Central memory CD8-positive, alpha-beta T cell (primary cell): ENCODE results near the gene COL23A1.

ENCODE experiments used
- ATAC-seq: fragments of 150-1000 bp; cut with Tn5 transposase; replicated peaks from 2 replicates; pipeline ENCODE4 v1.10.0; 2022; ENCODE audit warnings: mild to moderate bottlenecking, moderate FRiP score, moderate number of reproducible peaks; ENCODE audit not compliant: poor library complexity, severe bottlenecking; ENCODE audit errors: extremely low read depth
- DNase-seq, 2 donors: peaks; one replicate each; pipeline ENCODE4 v3.0.0; 2021; ENCODE audit warnings: low spot score in 2 of 2
- H3K27ac Mint-ChIP-seq: one replicate; pipeline ENCODE4 v1.8.0; 2022; ENCODE audit warnings: low read depth, mild to moderate bottlenecking, moderate library complexity, mixed read lengths
- H3K27me3 Mint-ChIP-seq: one replicate; pipeline ENCODE4 v1.8.0; 2022; ENCODE audit warnings: mixed read lengths
- H3K36me3 Mint-ChIP-seq: one replicate; pipeline ENCODE4 v1.8.0; 2022; ENCODE audit warnings: mild to moderate bottlenecking, moderate library complexity, mixed read lengths; ENCODE audit not compliant: insufficient read depth
- H3K4me1 Mint-ChIP-seq: one replicate; pipeline ENCODE4 v1.8.0; 2022; ENCODE audit warnings: mixed read lengths
- H3K4me3 Mint-ChIP-seq: one replicate; pipeline ENCODE4 v1.8.0; 2022; ENCODE audit warnings: mild to moderate bottlenecking, moderate library complexity, mixed read lengths
- H3K9me3 Mint-ChIP-seq: one replicate; pipeline ENCODE4 v1.8.0; 2022; ENCODE audit warnings: mixed read lengths

COL23A1 gene

GRCh38 chr5:178212241-178213002 lies 377.8 kb downstream of the COL23A1 start:
- H3K4me3 Mint-ChIP-seq, result no peak overlapping the region
- no peak for ATAC-seq
- no peaks in the 10 kb centered on the region for H3K27me3 Mint-ChIP-seq
- H3K27ac Mint-ChIP-seq, result no peak overlapping the region
- H3K9me3 Mint-ChIP-seq, result no peaks in the 10 kb centered on the region
- peaks cover 41% of the 10 kb centered on the region for H3K4me1 Mint-ChIP-seq
- peaks cover 60% of the 10 kb centered on the region for H3K36me3 Mint-ChIP-seq
- DNase-seq, result no peak

- Mint-ChIP-seq H3K36me3 (peaks cover 60% of the 10 kb centered on the region), H3K4me1 (peaks cover 48% of the 10 kb centered on the region), H3K27ac (no peak overlapping the region), H3K27me3 (no peaks in the 10 kb centered on the region), H3K4me3 (no peak overlapping the region), H3K9me3 (no peaks in the 10 kb centered on the region)
- DNase-seq (no peak), ATAC-seq (no peak)
Observed at GRCh38 chr5:178211095-178212048, 378.8 kb downstream of the COL23A1 start.

- ATAC-seq (no peak), DNase-seq (no peak)
- no peaks in the 10 kb centered on the region for H3K27me3 Mint-ChIP-seq
- no peak overlapping the region for H3K4me3 Mint-ChIP-seq
- peaks cover 48% of the 10 kb centered on the region for H3K4me1 Mint-ChIP-seq
- H3K9me3 Mint-ChIP-seq, result no peaks in the 10 kb centered on the region
- no peak overlapping the region for H3K27ac Mint-ChIP-seq
- H3K36me3 Mint-ChIP-seq, result peaks cover 64% of the 10 kb centered on the region
Observed at GRCh38 chr5:178210686-178211085, 379.5 kb downstream of the COL23A1 start.

DNA sequence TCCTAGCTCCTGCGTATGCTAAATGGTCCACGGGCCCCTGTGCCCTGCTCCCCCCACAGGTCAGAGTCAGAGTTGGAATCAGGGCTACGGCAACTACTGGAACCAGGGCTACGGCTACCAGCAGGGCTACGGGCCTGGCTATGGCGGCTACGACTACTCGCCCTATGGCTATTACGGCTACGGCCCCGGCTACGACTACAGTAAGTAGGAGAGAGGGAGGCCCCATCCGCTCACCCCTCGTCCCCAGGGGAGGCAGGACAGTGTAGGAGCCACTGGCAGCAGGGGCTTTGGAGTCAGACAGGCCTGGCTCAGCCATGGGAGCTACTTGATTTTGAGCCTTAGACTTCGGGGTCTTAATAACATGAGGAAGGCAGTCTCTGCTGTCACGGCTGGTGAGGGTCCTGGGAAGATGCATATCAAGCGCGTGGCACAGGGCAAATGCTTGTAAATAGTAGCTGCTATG lies 380.1 kb downstream of the COL23A1 start:
- Mint-ChIP-seq H3K4me1 (peaks cover 46% of the 10 kb centered on the region), H3K9me3 (no peaks in the 10 kb centered on the region), H3K36me3 (peaks cover 69% of the 10 kb centered on the region), H3K4me3 (peak overlapping the region; percentile 10), H3K27ac (no peak overlapping the region), H3K27me3 (no peaks in the 10 kb centered on the region)
- DNase-seq (no peak), ATAC-seq (no peak)

DNA sequence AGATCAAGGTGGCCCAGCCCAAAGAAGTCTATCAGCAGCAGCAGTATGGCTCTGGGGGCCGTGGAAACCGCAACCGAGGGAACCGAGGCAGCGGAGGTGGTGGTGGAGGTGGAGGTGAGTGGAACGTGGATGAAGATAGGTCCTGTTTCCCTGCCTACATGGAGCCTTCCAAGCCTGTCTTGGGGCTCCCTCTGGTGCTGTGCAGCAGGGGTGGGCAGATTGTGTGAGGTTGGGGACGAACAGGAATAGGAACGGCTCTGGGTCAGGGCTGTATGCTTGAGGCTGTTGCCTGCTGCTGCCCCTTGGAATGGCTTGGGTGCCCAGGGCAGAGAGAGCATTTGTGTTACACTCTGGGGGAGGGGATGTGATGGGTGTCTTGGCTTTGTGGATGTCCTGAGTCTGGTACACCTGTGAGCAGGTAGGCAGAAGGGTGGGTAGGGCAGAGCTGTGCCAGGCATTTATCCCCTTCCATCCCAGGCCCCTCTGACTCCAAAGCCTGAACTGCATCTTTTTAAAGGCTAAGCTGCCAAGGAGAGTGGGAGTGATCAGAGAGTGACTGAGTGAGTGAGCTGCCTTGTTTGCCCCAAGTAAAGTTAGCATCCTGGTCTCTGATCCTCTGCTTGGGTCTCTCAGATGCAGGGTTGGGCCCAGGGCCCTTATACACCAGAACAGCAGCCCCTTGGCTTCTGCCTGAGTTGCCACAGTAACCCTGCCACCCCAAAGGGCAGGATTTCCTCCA lies 380.7 kb downstream of the COL23A1 start:
- no peak overlapping the region for H3K4me3 Mint-ChIP-seq
- no peak for ATAC-seq
- H3K9me3 Mint-ChIP-seq, result no peaks in the 10 kb centered on the region
- peaks cover 47% of the 10 kb centered on the region for H3K4me1 Mint-ChIP-seq
- no peak for DNase-seq
- peaks cover 69% of the 10 kb centered on the region for H3K36me3 Mint-ChIP-seq
- H3K27me3 Mint-ChIP-seq, result no peaks in the 10 kb centered on the region
- H3K27ac Mint-ChIP-seq, result no peak overlapping the region

- Mint-ChIP-seq H3K36me3 (peaks cover 75% of the 10 kb centered on the region), H3K4me3 (no peak overlapping the region), H3K4me1 (peaks cover 47% of the 10 kb centered on the region)
Observed at GRCh38 chr5:178208540-178209227, 381.5 kb downstream of the COL23A1 start.

GRCh38 chr5:178207917-178208280 lies 382.3 kb downstream of the COL23A1 start:
- no peaks in the 10 kb centered on the region for H3K27me3 Mint-ChIP-seq
- H3K27ac Mint-ChIP-seq, result peak overlapping the region; percentile 76
- peaks cover 72% of the 10 kb centered on the region for H3K36me3 Mint-ChIP-seq
- no peak overlapping the region for H3K4me3 Mint-ChIP-seq
- DNase-seq (no peak), ATAC-seq (no peak)
- H3K9me3 Mint-ChIP-seq, result no peaks in the 10 kb centered on the region
- peaks cover 41% of the 10 kb centered on the region for H3K4me1 Mint-ChIP-seq

More at GRCh38 chr5:178208540-178209227, 381.5 kb downstream of the COL23A1 start:
- H3K27me3 Mint-ChIP-seq, result no peaks in the 10 kb centered on the region
- no peaks in the 10 kb centered on the region for H3K9me3 Mint-ChIP-seq
- ATAC-seq (no peak), DNase-seq (no peak)
- no peak overlapping the region for H3K27ac Mint-ChIP-seq

DNA sequence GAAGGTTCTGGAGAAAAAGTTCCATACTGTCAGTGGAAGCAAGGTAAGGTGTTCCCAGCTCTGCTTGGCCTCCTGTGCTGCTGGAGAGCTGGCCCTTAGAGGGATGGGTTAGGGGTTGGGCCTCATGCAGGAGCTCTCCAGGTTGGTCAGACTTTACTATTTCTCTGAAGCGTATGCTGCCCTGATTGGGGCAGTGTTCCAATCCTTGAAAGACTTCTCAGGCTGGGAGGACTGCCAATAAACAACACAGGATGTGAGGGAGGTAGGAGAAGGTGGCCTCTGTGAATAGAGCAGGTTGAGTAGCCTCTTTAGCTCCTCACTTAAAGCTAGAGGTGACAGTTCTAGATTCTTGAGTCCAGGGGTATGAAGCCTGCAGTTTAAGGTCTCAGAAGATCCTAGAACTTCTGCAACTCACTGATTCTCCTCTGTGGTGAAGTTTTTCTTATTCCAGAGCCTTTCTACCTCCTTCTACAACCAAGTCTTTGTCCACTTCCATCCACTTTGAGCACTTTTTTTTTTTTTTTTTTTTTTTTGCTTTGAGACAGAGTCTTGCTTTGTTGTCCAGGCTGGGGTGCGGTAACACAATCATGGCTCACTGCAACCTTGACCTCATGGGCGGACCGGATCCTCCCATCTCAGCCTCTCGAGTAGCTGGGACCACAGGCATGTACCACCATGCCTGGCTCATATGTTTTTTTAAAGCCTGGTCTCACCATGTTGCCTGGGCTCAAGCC lies 382.8 kb downstream of the COL23A1 start:
- H3K4me3 Mint-ChIP-seq, result peak overlapping the region; percentile 32
- H3K9me3 Mint-ChIP-seq, result no peaks in the 10 kb centered on the region
- ATAC-seq (no peak), DNase-seq (no peak)
- H3K36me3 Mint-ChIP-seq, result peaks cover 70% of the 10 kb centered on the region
- H3K4me1 Mint-ChIP-seq, result peaks cover 41% of the 10 kb centered on the region
- H3K27ac Mint-ChIP-seq, result peak overlapping the region; percentile 76
- H3K27me3 Mint-ChIP-seq, result no peaks in the 10 kb centered on the region

- no peaks in the 10 kb centered on the region for H3K9me3 Mint-ChIP-seq
- peak overlapping the region; percentile 54 for H3K27ac Mint-ChIP-seq
- H3K36me3 Mint-ChIP-seq, result peaks cover 61% of the 10 kb centered on the region
- ATAC-seq (no peak), DNase-seq (no peak)
- peaks cover 41% of the 10 kb centered on the region for H3K4me1 Mint-ChIP-seq
- no peaks in the 10 kb centered on the region for H3K27me3 Mint-ChIP-seq
- H3K4me3 Mint-ChIP-seq, result peak overlapping the region; percentile 98
Observed at GRCh38 chr5:178206166-178207101, 383.8 kb downstream of the COL23A1 start.

- H3K27ac Mint-ChIP-seq, result peak overlapping the region; percentile 54
- ATAC-seq, result no peak
- H3K36me3 Mint-ChIP-seq, result peaks cover 57% of the 10 kb centered on the region
- DNase-seq, result no peak
- H3K4me1 Mint-ChIP-seq, result peaks cover 41% of the 10 kb centered on the region
- no peaks in the 10 kb centered on the region for H3K9me3 Mint-ChIP-seq
- peak overlapping the region; percentile 98 for H3K4me3 Mint-ChIP-seq
- no peaks in the 10 kb centered on the region for H3K27me3 Mint-ChIP-seq
Observed at GRCh38 chr5:178205749-178206047, 384.5 kb downstream of the COL23A1 start.
